A549 (cell line): ENCODE data around the gene GNAS-AS1.

ENCODE experiments used
- BHLHE40 ChIP-seq: IDR thresholded peaks from 2 replicates; pipeline ENCODE4 v1.6.1; 2012; ENCODE audit warnings: low read depth, low read length, inconsistent platforms
- CEBPB ChIP-seq, 2 experiments: fragments of >200 bp in 1 of 2; sonication (Bioruptor Twin) in 1 of 2; formaldehyde crosslinking in 1 of 2; IDR thresholded peaks; 2 replicates each; pipeline ENCODE4 v1.6.1; 2012 to 2016
- GATA3 ChIP-seq: IDR thresholded peaks from 2 replicates; pipeline ENCODE4 v1.6.1; 2012; ENCODE audit warnings: borderline replicate concordance
- JUN ChIP-seq, 2 experiments: fragments of >200 bp; sonication (Bioruptor Twin); formaldehyde crosslinking; IDR thresholded peaks; 2 replicates in 1 of 2; 3 replicates in 1 of 2; pipeline ENCODE4 v1.6.1; 2016 to 2017
- MAZ ChIP-seq: fragments of 150-350 bp; IDR thresholded peaks from 2 replicates; pipeline ENCODE4 v1.6.1; 2014; ENCODE audit warnings: antibody characterized with exemption, low read depth, low read length, borderline replicate concordance
- RAD21 ChIP-seq, 2 experiments: fragments of >200 bp in 1 of 2; sonication (Bioruptor Twin) in 1 of 2; formaldehyde crosslinking in 1 of 2; IDR thresholded peaks in 1 of 2; conservative IDR thresholded peaks in 1 of 2; 2 replicates in 1 of 2; 3 replicates in 1 of 2; pipeline ENCODE4 v1.6.1; 2012 to 2018; ENCODE audit warnings: inconsistent platforms in 1 of 2
- RARB ChIP-seq: fragments of 250-450 bp; sonication (Bioruptor Pico); IDR thresholded peaks from 2 replicates; pipeline ENCODE4 v1.8.0; 2021; ENCODE audit warnings: mild to moderate bottlenecking, moderate library complexity
- RFX5 ChIP-seq: fragments of 450-650 bp; IDR thresholded peaks from 2 replicates; pipeline ENCODE4 v1.7.1; 2014; ENCODE audit warnings: antibody characterized with exemption, mild to moderate bottlenecking, moderate library complexity
- SMC3 ChIP-seq: fragments of >200 bp; sonication (Bioruptor Twin); formaldehyde crosslinking; IDR thresholded peaks from 3 replicates; pipeline ENCODE4 v1.6.1; 2018; ENCODE audit warnings: inconsistent platforms
- SREBF2 ChIP-seq: fragments of 450-650 bp; IDR thresholded peaks from 2 replicates; pipeline ENCODE4 v1.6.1; 2014; ENCODE audit warnings: mild to moderate bottlenecking, moderate library complexity
- TF ChIP-seq, protein P1 (sequence below): fragments of >200 bp; sonication (Bioruptor Twin); formaldehyde crosslinking; IDR thresholded peaks from 3 replicates; pipeline ENCODE4 v1.5.1; 2016
- TF ChIP-seq, protein P2 (sequence below): fragments of 150-350 bp; IDR thresholded peaks from 2 replicates; pipeline ENCODE4 v1.6.1; 2014; ENCODE audit warnings: low read depth, mild to moderate bottlenecking, low read length
- TF ChIP-seq, protein P3 (sequence below): IDR thresholded peaks from 2 replicates; pipeline ENCODE4 v1.6.1; 2012
- TF ChIP-seq, protein P4 (sequence below): fragments of 250-450 bp; sonication (Bioruptor Pico); IDR thresholded peaks from 2 replicates; pipeline ENCODE4 v1.5.0; 2021; ENCODE audit warnings: mild to moderate bottlenecking, moderate library complexity, borderline replicate concordance

DNA sequence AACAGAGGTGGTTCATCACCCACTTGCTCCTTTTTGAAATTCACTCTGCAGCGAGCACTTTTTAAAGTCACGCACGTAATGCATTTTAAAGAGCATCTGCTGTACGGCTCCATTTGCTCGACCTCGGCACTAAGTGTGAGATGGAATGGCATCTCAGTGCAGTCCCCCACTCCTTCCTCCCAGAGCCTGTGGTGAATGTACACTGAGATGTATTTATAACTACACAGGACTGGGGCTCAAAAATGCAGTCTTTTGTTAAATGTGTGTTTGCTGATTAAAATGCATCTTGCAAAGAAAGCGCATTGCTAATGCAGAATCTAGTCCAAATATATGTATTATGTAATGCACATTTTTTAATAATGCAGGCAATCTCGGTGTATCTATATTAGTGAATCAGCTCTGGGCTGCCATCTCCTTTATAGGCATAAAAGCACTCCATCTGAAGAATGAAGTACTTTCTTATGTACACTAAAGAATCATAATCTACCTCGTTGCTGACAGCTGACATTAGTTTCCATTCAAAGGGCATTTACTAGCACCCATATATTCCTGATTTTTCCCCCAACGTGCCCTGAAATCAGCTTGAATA is 14.0 kb downstream of the GNAS-AS1 start:
- TF ChIP-seq, protein P1, sequence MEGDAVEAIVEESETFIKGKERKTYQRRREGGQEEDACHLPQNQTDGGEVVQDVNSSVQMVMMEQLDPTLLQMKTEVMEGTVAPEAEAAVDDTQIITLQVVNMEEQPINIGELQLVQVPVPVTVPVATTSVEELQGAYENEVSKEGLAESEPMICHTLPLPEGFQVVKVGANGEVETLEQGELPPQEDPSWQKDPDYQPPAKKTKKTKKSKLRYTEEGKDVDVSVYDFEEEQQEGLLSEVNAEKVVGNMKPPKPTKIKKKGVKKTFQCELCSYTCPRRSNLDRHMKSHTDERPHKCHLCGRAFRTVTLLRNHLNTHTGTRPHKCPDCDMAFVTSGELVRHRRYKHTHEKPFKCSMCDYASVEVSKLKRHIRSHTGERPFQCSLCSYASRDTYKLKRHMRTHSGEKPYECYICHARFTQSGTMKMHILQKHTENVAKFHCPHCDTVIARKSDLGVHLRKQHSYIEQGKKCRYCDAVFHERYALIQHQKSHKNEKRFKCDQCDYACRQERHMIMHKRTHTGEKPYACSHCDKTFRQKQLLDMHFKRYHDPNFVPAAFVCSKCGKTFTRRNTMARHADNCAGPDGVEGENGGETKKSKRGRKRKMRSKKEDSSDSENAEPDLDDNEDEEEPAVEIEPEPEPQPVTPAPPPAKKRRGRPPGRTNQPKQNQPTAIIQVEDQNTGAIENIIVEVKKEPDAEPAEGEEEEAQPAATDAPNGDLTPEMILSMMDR: no peak
- no peak for TF ChIP-seq MAZ
- TF ChIP-seq, protein P2, sequence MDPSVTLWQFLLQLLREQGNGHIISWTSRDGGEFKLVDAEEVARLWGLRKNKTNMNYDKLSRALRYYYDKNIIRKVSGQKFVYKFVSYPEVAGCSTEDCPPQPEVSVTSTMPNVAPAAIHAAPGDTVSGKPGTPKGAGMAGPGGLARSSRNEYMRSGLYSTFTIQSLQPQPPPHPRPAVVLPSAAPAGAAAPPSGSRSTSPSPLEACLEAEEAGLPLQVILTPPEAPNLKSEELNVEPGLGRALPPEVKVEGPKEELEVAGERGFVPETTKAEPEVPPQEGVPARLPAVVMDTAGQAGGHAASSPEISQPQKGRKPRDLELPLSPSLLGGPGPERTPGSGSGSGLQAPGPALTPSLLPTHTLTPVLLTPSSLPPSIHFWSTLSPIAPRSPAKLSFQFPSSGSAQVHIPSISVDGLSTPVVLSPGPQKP: no peak
- no peak for TF ChIP-seq GATA3
- TF ChIP-seq RFX5: no peak
- TF ChIP-seq, protein P3, sequence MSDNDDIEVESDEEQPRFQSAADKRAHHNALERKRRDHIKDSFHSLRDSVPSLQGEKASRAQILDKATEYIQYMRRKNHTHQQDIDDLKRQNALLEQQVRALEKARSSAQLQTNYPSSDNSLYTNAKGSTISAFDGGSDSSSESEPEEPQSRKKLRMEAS: no peak
- TF ChIP-seq CEBPB (IDR thresholded peaks at IDR 0.05): no peak
- no peak for TF ChIP-seq JUN (IDR thresholded peaks at IDR 0.05)
- TF ChIP-seq, protein P4, sequence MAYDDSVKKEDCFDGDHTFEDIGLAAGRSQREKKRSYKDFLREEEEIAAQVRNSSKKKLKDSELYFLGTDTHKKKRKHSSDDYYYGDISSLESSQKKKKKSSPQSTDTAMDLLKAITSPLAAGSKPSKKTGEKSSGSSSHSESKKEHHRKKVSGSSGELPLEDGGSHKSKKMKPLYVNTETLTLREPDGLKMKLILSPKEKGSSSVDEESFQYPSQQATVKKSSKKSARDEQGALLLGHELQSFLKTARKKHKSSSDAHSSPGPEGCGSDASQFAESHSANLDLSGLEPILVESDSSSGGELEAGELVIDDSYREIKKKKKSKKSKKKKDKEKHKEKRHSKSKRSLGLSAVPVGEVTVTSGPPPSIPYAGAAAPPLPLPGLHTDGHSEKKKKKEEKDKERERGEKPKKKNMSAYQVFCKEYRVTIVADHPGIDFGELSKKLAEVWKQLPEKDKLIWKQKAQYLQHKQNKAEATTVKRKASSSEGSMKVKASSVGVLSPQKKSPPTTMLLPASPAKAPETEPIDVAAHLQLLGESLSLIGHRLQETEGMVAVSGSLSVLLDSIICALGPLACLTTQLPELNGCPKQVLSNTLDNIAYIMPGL (CRISPR knock-in tag): no peak
- TF ChIP-seq RARB (CRISPR knock-in tag): no peak
- TF ChIP-seq BHLHE40: no peak
- no peak for TF ChIP-seq RAD21 (conservative IDR thresholded peaks at IDR 0.05 in 1 of 2, IDR thresholded peaks at IDR 0.05 in 1 of 2)
- TF ChIP-seq SMC3: no peak
- TF ChIP-seq SREBF2: no peak
